Muscle of leg (tissue), 16 donors: ENCODE measurements around the gene SSH3. TPM values are rescaled to one million over a fixed set of nuclear protein-coding genes. Genes with fewer than 3 reads are reported as not detected.
A peak's percentile ranks its signal among the peaks of the same experiment; 100 is the strongest.
"Not testable (repeated sequence)": the region's sequence is repeated elsewhere in the genome, so short reads cannot be mapped to it uniquely, and the experiment has no call there.

Experiments used
- DNase-seq: peaks from one replicate; pipeline ENCODE4 v3.0.0; 2013
- H3K27ac ChIP-seq: one replicate; pipeline ENCODE4 v1.5.1; 2013; ENCODE audit warnings: mild to moderate bottlenecking, low read length, control low read depth
- H3K27me3 ChIP-seq: one replicate; pipeline ENCODE4 v1.6.1; 2013; ENCODE audit warnings: low read length; ENCODE audit not compliant: control insufficient read depth, insufficient read depth
- H3K36me3 ChIP-seq: one replicate; pipeline ENCODE4 v1.6.1; 2013; ENCODE audit warnings: low read length; ENCODE audit not compliant: control insufficient read depth, insufficient read depth
- H3K4me1 ChIP-seq: one replicate; pipeline ENCODE4 v1.6.1; 2013; ENCODE audit warnings: low read length; ENCODE audit not compliant: control insufficient read depth, insufficient read depth
- H3K4me3 ChIP-seq: one replicate; pipeline ENCODE4 v1.5.1; 2013; ENCODE audit warnings: low read length, control low read depth
- H3K9me3 ChIP-seq: replicated peaks from 2 replicates; pipeline ENCODE4 v1.6.1; 2013; ENCODE audit warnings: low read depth, low read length; ENCODE audit not compliant: control insufficient read depth
- WGBS: methylation state at CpG from one replicate; pipeline ENCODE4 v1.1.5; 2013; ENCODE audit warnings: missing lambda C conversion rate; ENCODE audit not compliant: insufficient coverage; 5-methylcytosine and 5-hydroxymethylcytosine counted together
- long read RNA-seq, 11 donors: transcript quantifications; one replicate each; lab custom pipeline, GENCODE V29; 2026
- polyA plus RNA-seq, 8 donors: library from polyadenylated mRNA; unstranded; fragments of 120-200 nt; gene quantifications; one replicate each; pipeline versions ENCODE4 v1.2.1 to v1.2.3, GENCODE V29; 2013; ENCODE audit warnings: inconsistent platforms in 1 of 8, low replicate concordance in 1 of 8; ENCODE audit not compliant: insufficient read length in 8 of 8, insufficient read depth in 1 of 8
- total RNA-seq: library from RNA; stranded (reverse); fragments of 120-200 nt; gene quantifications from one replicate; pipeline ENCODE4 v1.2.4, GENCODE V29; 2013

The SSH3 gene
- total RNA-seq, result 9.7 TPM
- 10 to 100 TPM; 13.6 to 20.5 (median 16.7) TPM for polyA plus RNA-seq
- long read RNA-seq, donor 1, partial matches to known transcripts, result 0 of 1 reads
- long read RNA-seq, donor 1, other reads (novel, unspliced or antisense), result 0 of 1 reads
- long read RNA-seq, donor 2, result 0 reads
- long read RNA-seq, donor 3, partial matches to known transcripts, result 0 of 1 reads
- long read RNA-seq, donor 3, other reads (novel, unspliced or antisense), result 0 of 1 reads
- long read RNA-seq, donor 4, partial matches to known transcripts, result 0 of 2 reads
- long read RNA-seq, donor 4, other reads (novel, unspliced or antisense), result 0 of 2 reads
- long read RNA-seq, donor 5, partial matches to known transcripts, result 0 of 4 reads
- long read RNA-seq, donor 5, other reads (novel, unspliced or antisense), result 0 of 4 reads
- long read RNA-seq, donor 6, partial matches to known transcripts, result 0 of 1 reads
- long read RNA-seq, donor 6, other reads (novel, unspliced or antisense), result 0 of 1 reads
- long read RNA-seq, donor 7, result 0 reads
- long read RNA-seq, donor 8, result 0 reads
- long read RNA-seq, donor 9, result 0 reads
- long read RNA-seq, donor 10, result 0 reads
- long read RNA-seq, donor 11, partial matches to known transcripts, result 0 of 2 reads
- long read RNA-seq, donor 11, other reads (novel, unspliced or antisense), result 0 of 2 reads

- peaks cover 41% of the 10 kb centered on the region for H3K4me1 ChIP-seq
- H3K4me3 ChIP-seq, result peak within 1 kb of the TSS; percentile 56
- H3K9me3 ChIP-seq, result no peaks in the 10 kb centered on the region
- under 1% methylated on average over 61 of the region's 65 CpGs for WGBS
- H3K27ac ChIP-seq, result peak within 1 kb of the TSS; percentile 88
- no peaks in the 10 kb centered on the region for H3K27me3 ChIP-seq
- H3K36me3 ChIP-seq, result peaks cover 41% of the 10 kb centered on the region
- DNase-seq, result peak; percentile 77
Measured at GRCh38 chr11:67303132-67303834, at the start of gene SSH3. TSS of gene SSH3 (plus strand) at chr11:67303530. CDS start at chr11:67303626, 96 bp downstream.

GRCh38 chr11:67253872-67254624 lies 49.3 kb upstream of the SSH3 start:
- H3K4me3 ChIP-seq, result no peak overlapping the region
- DNase-seq, result no peak
- 94% methylated on average over 13 of the region's 14 CpGs for WGBS
- no peaks in the 10 kb centered on the region for H3K27me3 ChIP-seq
- no peaks in the 10 kb centered on the region for H3K4me1 ChIP-seq
- H3K27ac ChIP-seq, result no peak overlapping the region
- H3K9me3 ChIP-seq, result no peaks in the 10 kb centered on the region
- H3K36me3 ChIP-seq, result peaks cover 89% of the 10 kb centered on the region

GRCh38 chr11:67254798-67255197 lies 48.5 kb upstream of the SSH3 start:
- Histone ChIP-seq H3K27ac (no peak overlapping the region), H3K9me3 (no peaks in the 10 kb centered on the region), H3K4me1 (no peaks in the 10 kb centered on the region), H3K36me3 (peaks cover 81% of the 10 kb centered on the region), H3K27me3 (no peaks in the 10 kb centered on the region), H3K4me3 (no peak overlapping the region)
- WGBS, result 83% methylated on average over 11 of the region's 15 CpGs
- DNase-seq, result no peak

GRCh38 chr11:67255353-67255752 lies 48.0 kb upstream of the SSH3 start:
- WGBS, result 88% methylated on average over 9 of the region's 10 CpGs
- H3K36me3 ChIP-seq, result peaks cover 76% of the 10 kb centered on the region
- no peaks in the 10 kb centered on the region for H3K27me3 ChIP-seq
- no peaks in the 10 kb centered on the region for H3K9me3 ChIP-seq
- DNase-seq, result no peak
- no peak overlapping the region for H3K27ac ChIP-seq
- H3K4me1 ChIP-seq, result no peaks in the 10 kb centered on the region
- H3K4me3 ChIP-seq, result no peak overlapping the region

GRCh38 chr11:67255864-67256263 lies 47.5 kb upstream of the SSH3 start:
- Histone ChIP-seq H3K9me3 (no peaks in the 10 kb centered on the region), H3K27ac (no peak overlapping the region), H3K4me1 (no peaks in the 10 kb centered on the region), H3K4me3 (no peak overlapping the region), H3K36me3 (peaks cover 70% of the 10 kb centered on the region), H3K27me3 (no peaks in the 10 kb centered on the region)
- no peak for DNase-seq
- 20% methylated on average over 1 of the region's 8 CpGs for WGBS

- H3K4me1 ChIP-seq, result peaks cover 4% of the 10 kb centered on the region
- no peaks in the 10 kb centered on the region for H3K27me3 ChIP-seq
- H3K27ac ChIP-seq, result no peak overlapping the region
- no peak overlapping the region for H3K4me3 ChIP-seq
- no peaks in the 10 kb centered on the region for H3K9me3 ChIP-seq
- DNase-seq, result no peak
- peaks cover 63% of the 10 kb centered on the region for H3K36me3 ChIP-seq
- WGBS, result 67% methylated on average over 1 of the region's 5 CpGs
Measured at GRCh38 chr11:67256477-67257135, 46.7 kb upstream of the SSH3 start.

- H3K27ac ChIP-seq, result no peak overlapping the region
- H3K9me3 ChIP-seq, result no peaks in the 10 kb centered on the region
- H3K36me3 ChIP-seq, result peaks cover 25% of the 10 kb centered on the region
- peaks cover 23% of the 10 kb centered on the region for H3K4me1 ChIP-seq
- no peak for DNase-seq
- WGBS, result 83% methylated on average over 4 of the region's 6 CpGs
- H3K4me3 ChIP-seq, result no peak overlapping the region
- no peaks in the 10 kb centered on the region for H3K27me3 ChIP-seq
Measured at GRCh38 chr11:67260406-67260805, 42.9 kb upstream of the SSH3 start.

GRCh38 chr11:67260885-67261639 lies 42.3 kb upstream of the SSH3 start:
- H3K27me3 ChIP-seq, H3K27ac ChIP-seq, H3K9me3 ChIP-seq: not testable (repeated sequence)
- peak; percentile 60 for DNase-seq
- Histone ChIP-seq H3K4me3 (peak overlapping the region; percentile 24), H3K4me1 (peaks cover 29% of the 10 kb centered on the region), H3K36me3 (peaks cover 18% of the 10 kb centered on the region)
- WGBS, result 17% methylated on average over 32 of the region's 50 CpGs

- Histone ChIP-seq H3K27ac (no peak overlapping the region), H3K36me3 (peaks cover 13% of the 10 kb centered on the region), H3K27me3 (no peaks in the 10 kb centered on the region), H3K4me3 (no peak overlapping the region), H3K9me3 (no peaks in the 10 kb centered on the region), H3K4me1 (peaks cover 29% of the 10 kb centered on the region)
- no peak for DNase-seq
- WGBS, result 7% methylated on average over 16 of the region's 18 CpGs
Measured at GRCh38 chr11:67261640-67261945, 41.7 kb upstream of the SSH3 start.
